Body of pancreas (tissue), 4 donors: ENCODE data around the gene DDX10. TPM values are rescaled to one million over a fixed set of nuclear protein-coding genes. Genes with fewer than 3 reads are reported as not detected.

ENCODE experiments used
- ATAC-seq: fragments of 150-250 bp; one replicate; pipeline ENCODE4 v1.9.1; 2016
- DNase-seq, 4 donors: peaks; one replicate each; pipeline ENCODE4 v3.0.0-alpha.2; 2019
- H3K27ac ChIP-seq, 4 donors: fragments of 200-600 bp; sonication (generic); 1 replicate in 3 of 4; 2 replicates in 1 of 4; pipeline versions ENCODE4 v1.5.1 to v1.6.1; 2016 to 2019; ENCODE audit warnings: mild to moderate bottlenecking in 1 of 4, mixed read lengths in 1 of 4, moderate library complexity in 1 of 4
- H3K27me3 ChIP-seq, 2 donors: fragments of 200-600 bp; sonication (generic); one replicate each; pipeline ENCODE4 v1.6.0; 2016; ENCODE audit warnings: mild to moderate bottlenecking in 1 of 2
- H3K36me3 ChIP-seq, 2 donors: fragments of 200-600 bp; sonication (generic); replicated peaks in 1 of 2; 2 replicates each; pipeline ENCODE4 v1.5.1; 2016; ENCODE audit warnings: low read depth in 2 of 2; ENCODE audit not compliant: insufficient read depth in 1 of 2
- H3K4me1 ChIP-seq: fragments of 200-600 bp; sonication (generic); one replicate; pipeline ENCODE4 v1.6.0; 2016
- H3K4me3 ChIP-seq, 2 donors: fragments of 200-600 bp; sonication (generic); 1 replicate in 1 of 2; 2 replicates in 1 of 2; pipeline ENCODE4 v1.5.1; 2016 to 2019
- H3K9me3 ChIP-seq, 3 donors: fragments of 200-600 bp; sonication (generic); 1 replicate in 2 of 3; 2 replicates in 1 of 3; pipeline ENCODE4 v1.5.1; 2016
- CTCF ChIP-seq, 7 experiments: fragments of 450-650 bp in 4 of 7; fragments of 200-600 bp in 3 of 7; sonication (generic) in 3 of 7; IDR thresholded peaks; one replicate each; pipeline ENCODE4 v1.5.1; 2016 to 2019; ENCODE audit warnings: antibody characterized with exemption in 7 of 7
- POLR2A ChIP-seq, 3 donors: fragments of 450-650 bp; IDR thresholded peaks; one replicate each; pipeline ENCODE4 v1.6.1; 2016; ENCODE audit warnings: antibody characterized with exemption in 3 of 3, mild to moderate bottlenecking in 2 of 3
- WGBS, 2 donors: methylation state at CpG; one replicate each; pipeline ENCODE4 v1.1.5; 2017; 5-methylcytosine and 5-hydroxymethylcytosine counted together
- intact Hi-C: fragments of 100-400 bp; cut with DNase I; formaldehyde crosslinking; loops from one replicate; pipeline ENCODE4 v1.15.1; 2023
- total RNA-seq, 2 donors: library from RNA; depleted of rRNA; stranded (reverse); fragments of >200 nt; gene quantifications; one replicate each; pipeline ENCODE4 v1.1.0, GENCODE V29; 2016

DDX10 gene
- total RNA-seq, 2 donors from 2014 or later = 11.7 to 18.5 TPM

- intact Hi-C loops = no loop called here
These were observed 261.4 kb downstream of the DDX10 start for GRCh38 chr11:108926171-108926840.

GRCh38 chr11:108926841-108927577, 262.1 kb downstream of the DDX10 start:
- intact Hi-C loops = no loop called here

More at GRCh38 chr11:108926171-108926840, 261.4 kb downstream of the DDX10 start:
- DNase-seq (no peak), ATAC-seq (no peak)
- WGBS, 2 donors = 79 to 87% methylated on average over 5 of the region's 5 CpGs
- TF ChIP-seq CTCF (IDR thresholded peaks at IDR 0.05) = no peak
- TF ChIP-seq POLR2A (IDR thresholded peaks at IDR 0.05) = no peak
- Histone ChIP-seq H3K4me1 (no peaks in the 10 kb centered on the region), H3K36me3 (no peaks in the 10 kb centered on the region), H3K9me3 (no peaks in the 10 kb centered on the region), H3K27me3 (no peaks in the 10 kb centered on the region), H3K4me3 (no peak overlapping the region), H3K27ac (no peak overlapping the region)

DNA sequence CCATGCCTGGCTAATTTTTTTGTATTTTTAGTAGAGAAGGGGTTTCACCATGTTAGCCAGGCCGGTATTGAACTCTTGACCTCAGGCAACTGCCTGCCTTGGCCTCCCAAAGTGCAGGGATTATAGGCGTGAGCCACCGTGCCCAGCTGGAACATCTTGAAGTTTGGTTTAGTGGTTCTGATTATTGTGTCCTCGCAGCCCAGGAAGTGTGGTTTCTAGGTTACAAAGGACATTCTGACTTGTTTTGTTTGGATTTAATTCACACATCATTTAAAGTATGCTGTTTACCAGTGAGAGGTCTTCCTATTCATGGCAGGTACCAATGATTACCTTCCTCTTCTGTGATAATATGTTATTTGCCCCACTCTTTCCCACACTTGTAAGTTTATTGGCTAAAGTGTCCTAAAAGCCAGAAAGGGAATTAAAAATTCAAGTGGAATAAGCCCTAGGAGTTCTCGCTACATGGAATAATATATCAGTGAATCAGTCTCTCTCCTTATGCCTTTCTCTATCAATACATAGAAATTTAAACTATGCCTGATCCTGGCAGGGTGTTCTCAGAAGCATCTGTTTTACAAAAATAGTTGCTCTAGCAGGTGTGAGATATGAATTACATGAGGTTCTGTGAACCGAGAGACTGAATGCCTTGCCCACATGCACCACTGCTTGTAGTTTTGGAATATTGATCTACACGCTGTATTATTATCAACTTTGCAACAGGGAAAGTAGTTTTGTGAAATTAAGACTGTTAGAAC, 263.1 kb downstream of the DDX10 start:
- no peak overlapping the region for H3K27ac ChIP-seq
- WGBS, 2 donors = 77 to 88% methylated on average over 7 of the region's 7 CpGs

More at GRCh38 chr11:108926841-108927577, 262.1 kb downstream of the DDX10 start:
- Histone ChIP-seq H3K9me3 (no peaks in the 10 kb centered on the region), H3K36me3 (no peaks in the 10 kb centered on the region), H3K27me3 (no peaks in the 10 kb centered on the region), H3K4me3 (no peak overlapping the region), H3K4me1 (no peaks in the 10 kb centered on the region), H3K27ac (no peak overlapping the region)
- ATAC-seq (no peak), DNase-seq (no peak)
- TF ChIP-seq CTCF (IDR thresholded peaks at IDR 0.05) (no peak), POLR2A (IDR thresholded peaks at IDR 0.05) (no peak)
- 90 to 94% methylated on average over 3 of the region's 3 CpGs for WGBS, 2 donors

GRCh38 chr11:108929241-108929640, 264.4 kb downstream of the DDX10 start:
- no peak for ATAC-seq

More for the DNA sequence above, 263.1 kb downstream of the DDX10 start:
- no peaks in the 10 kb centered on the region for H3K9me3 ChIP-seq
- DNase-seq (peak in 2 of 4 donors; percentile 7), ATAC-seq (no peak)
- TF ChIP-seq CTCF (IDR thresholded peaks at IDR 0.05) (no peak), POLR2A (IDR thresholded peaks at IDR 0.05) (no peak)
- no peaks in the 10 kb centered on the region for H3K4me1 ChIP-seq
- no peak overlapping the region for H3K4me3 ChIP-seq
- H3K27me3 ChIP-seq = no peaks in the 10 kb centered on the region
- H3K36me3 ChIP-seq = no peaks in the 10 kb centered on the region
- intact Hi-C loops = no loop called here

More at GRCh38 chr11:108929241-108929640, 264.4 kb downstream of the DDX10 start:
- no peak overlapping the region for H3K4me3 ChIP-seq
- TF ChIP-seq POLR2A (IDR thresholded peaks at IDR 0.05) (no peak), CTCF (IDR thresholded peaks at IDR 0.05) (no peak)
- no peaks in the 10 kb centered on the region for H3K9me3 ChIP-seq
- no peaks in the 10 kb centered on the region for H3K27me3 ChIP-seq
- DNase-seq = no peak
- intact Hi-C loops = no loop called here
- H3K27ac ChIP-seq = no peak overlapping the region
- no peaks in the 10 kb centered on the region for H3K4me1 ChIP-seq
- H3K36me3 ChIP-seq = no peaks in the 10 kb centered on the region
- 96 to 100% methylated on average over 1 of the region's 1 CpG for whole genome bisulfite sequencing, 2 donors
